ENCODE results near the gene ABHD2.

ABHD2 gene

GRCh38 chr15:89171136-89172072 is 83.1 kb downstream of the ABHD2 start:
- no peak for DNase-seq

GRCh38 chr15:89172921-89173320 is 84.7 kb downstream of the ABHD2 start:
- DNase-seq: no peak

- DNase-seq: no peak
These were observed 86.2 kb downstream of the ABHD2 start for GRCh38 chr15:89174476-89174875.

- DNase-seq: no peak
These were observed 87.4 kb downstream of the ABHD2 start for GRCh38 chr15:89175617-89176191.

- no peak for DNase-seq
These were observed 88.9 kb downstream of the ABHD2 start for GRCh38 chr15:89177116-89177515.

- peak; percentile 52 for DNase-seq
These were observed 89.5 kb downstream of the ABHD2 start for GRCh38 chr15:89177633-89178306.

GRCh38 chr15:89178307-89178977 is 90.2 kb downstream of the ABHD2 start:
- no peak for DNase-seq

GRCh38 chr15:89179966-89180875 is 92.0 kb downstream of the ABHD2 start:
- no peak for DNase-seq

GRCh38 chr15:89184357-89184756 is 96.1 kb downstream of the ABHD2 start:
- DNase-seq: no peak

- DNase-seq: no peak
These were observed 96.8 kb downstream of the ABHD2 start for GRCh38 chr15:89184886-89185526.

GRCh38 chr15:89186803-89187202 is 98.5 kb downstream of the ABHD2 start:
- DNase-seq: no peak

- DNase-seq: no peak
These were observed 99.2 kb downstream of the ABHD2 start for GRCh38 chr15:89187301-89187985.

GRCh38 chr15:89187986-89188514 is 99.8 kb downstream of the ABHD2 start:
- DNase-seq: no peak

GRCh38 chr15:89192136-89192535 is 103.9 kb downstream of the ABHD2 start:
- DNase-seq: no peak

- DNase-seq: no peak
These were observed 104.5 kb downstream of the ABHD2 start for GRCh38 chr15:89192766-89193165.

- no peak for DNase-seq
These were observed 106.4 kb downstream of the ABHD2 start for GRCh38 chr15:89194608-89195007.

- DNase-seq: no peak
These were observed 107.6 kb downstream of the ABHD2 start for GRCh38 chr15:89195836-89196235.

- DNase-seq: no peak
These were observed 108.0 kb downstream of the ABHD2 start for GRCh38 chr15:89196241-89196640.

- DNase-seq: no peak
These were observed 108.7 kb downstream of the ABHD2 start for GRCh38 chr15:89196994-89197393.

GRCh38 chr15:89197503-89197971 is 109.3 kb downstream of the ABHD2 start:
- DNase-seq: no peak

- no peak for DNase-seq
These were observed 109.9 kb downstream of the ABHD2 start for GRCh38 chr15:89198196-89198595.

All from CD4-positive, alpha-beta T cell treated with Interferon gamma for 1 hour (primary cell).